Measurements from ENCODE around the gene PSME2.
A peak's percentile ranks its signal among the peaks of the same experiment; 100 is the strongest.

Gene PSME2, protein sequence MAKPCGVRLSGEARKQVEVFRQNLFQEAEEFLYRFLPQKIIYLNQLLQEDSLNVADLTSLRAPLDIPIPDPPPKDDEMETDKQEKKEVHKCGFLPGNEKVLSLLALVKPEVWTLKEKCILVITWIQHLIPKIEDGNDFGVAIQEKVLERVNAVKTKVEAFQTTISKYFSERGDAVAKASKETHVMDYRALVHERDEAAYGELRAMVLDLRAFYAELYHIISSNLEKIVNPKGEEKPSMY

DNA sequence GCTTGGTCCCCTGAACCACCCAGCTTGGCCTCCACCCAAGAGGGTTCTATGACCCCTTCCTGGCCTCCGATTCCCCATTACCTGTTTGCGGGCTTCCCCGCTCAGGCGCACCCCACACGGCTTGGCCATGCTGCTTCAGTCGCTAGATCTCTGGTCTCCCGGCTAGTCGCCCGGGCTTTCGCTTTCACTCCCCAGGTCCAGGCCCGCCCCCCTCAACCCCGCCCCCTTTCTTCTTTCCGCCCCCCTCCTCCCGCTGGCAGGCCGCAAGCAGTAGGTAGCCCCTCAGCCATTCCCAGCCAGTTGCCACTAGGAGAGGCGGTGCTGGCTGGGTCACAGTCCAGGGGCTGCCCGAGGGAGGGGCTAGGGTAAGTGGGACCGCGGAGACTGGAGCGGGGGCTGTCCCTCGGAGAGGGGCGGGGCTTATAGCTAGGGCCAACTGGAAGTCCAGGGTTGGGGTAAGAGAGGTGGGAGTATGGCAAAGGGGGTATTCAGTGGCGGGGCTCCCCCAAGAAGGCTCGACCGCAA is at the start of gene PSME2:
TSS of gene PSME2 (minus strand) at position 158 of the 525 bp plus-strand sequence. CDS start at position 129, 29 bp downstream.
- DNase-seq: peak; percentile 98

DNA sequence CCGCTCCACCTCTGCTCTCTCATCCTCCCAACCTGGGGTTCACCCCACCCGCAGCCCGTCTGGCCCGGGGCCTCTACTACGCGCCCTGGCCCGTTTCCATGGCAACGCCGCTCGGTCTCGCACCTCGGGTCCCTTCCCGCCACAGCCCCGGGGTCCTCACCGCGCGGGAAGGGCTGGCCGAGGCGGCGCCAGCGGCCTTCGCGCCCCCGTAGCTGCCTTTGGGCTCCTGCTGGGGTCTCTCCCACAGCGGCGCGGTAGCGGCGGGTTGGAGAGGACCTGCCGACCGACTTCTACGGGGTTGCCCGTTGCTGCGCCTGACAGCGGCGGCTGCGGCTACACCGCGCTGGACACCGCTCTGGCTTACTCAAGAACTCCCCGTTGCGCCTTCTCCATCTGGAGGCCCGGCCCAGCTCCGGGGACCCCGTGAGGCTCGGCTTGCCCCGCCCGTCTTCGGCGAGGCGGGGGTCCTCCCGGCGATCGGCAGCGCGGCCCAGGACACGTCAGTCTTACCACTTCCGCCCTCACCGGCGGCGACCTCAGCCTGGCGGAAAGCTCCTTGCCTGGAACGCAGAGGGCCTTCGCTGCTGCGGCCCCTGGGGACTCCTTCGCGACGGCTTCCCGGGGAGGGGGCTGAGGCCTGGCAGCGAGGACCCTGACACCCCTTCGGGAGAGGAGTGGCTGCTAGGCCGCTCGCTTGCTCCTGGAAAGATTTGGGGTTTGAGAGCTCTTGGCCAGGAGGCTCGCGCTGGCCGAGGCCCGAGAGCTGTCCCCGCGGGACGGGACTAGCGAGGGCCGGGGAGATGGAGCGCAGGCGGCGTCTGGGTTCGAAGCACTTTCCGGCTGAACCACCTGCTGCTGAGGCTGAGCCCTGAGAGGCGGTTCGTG is 49.0 kb upstream of the PSME2 start, which contains the start of gene TM9SF1:
TSS of gene TM9SF1 (minus strand) at position 256 of the 885 bp plus-strand sequence. CDS start 422 bp downstream, outside the sequence.
- peak; percentile 71 for DNase-seq

DNA sequence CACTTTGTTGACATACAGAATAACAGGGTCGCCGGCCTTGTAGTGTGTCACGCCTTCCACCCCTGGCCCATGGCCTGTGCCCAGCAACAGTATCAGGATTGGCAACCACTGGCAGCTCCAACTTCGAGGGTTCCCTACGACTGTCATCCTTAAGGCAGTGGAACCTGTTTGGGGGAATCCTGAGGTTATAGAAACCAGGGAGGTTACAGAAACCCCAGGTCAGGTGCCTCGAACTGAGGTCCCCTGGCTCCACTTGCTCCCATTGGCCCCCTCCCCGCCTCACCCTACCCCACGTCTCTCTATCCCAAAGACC is 48.4 kb upstream of the PSME2 start:
- no peak for DNase-seq

DNA sequence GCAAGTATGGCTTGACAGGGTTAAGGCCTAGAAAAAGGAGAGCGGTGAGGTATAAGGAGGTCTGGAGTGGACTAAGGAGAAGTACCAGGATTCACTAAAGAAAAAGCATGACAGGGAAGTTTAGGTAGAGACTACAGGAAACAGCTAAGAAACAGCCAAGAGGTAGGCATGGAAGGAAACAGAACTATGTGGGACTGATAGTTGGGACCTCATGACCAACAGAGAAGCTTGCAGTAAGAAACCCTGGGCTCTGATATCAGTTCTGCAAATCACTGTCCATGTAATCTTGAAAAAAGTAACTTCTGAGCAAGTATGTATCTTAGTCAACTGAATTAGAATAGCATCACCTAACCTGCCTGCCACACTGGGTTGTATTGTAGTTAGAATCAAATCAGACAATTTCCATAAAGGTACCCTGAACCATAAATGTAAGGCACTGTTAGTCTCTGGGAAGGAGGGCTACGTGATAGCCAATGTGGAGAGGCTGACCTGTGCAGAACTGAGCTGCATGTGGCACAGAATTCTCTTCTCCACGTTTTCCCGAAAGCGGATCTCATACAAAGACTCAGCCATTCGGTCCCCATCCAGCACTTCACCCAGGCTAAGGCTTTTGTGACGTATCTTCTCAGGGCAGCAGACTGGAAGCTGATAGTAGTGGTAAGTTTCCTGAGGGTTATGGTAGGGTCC is 47.9 kb upstream of the PSME2 start:
- no peak for DNase-seq

DNA sequence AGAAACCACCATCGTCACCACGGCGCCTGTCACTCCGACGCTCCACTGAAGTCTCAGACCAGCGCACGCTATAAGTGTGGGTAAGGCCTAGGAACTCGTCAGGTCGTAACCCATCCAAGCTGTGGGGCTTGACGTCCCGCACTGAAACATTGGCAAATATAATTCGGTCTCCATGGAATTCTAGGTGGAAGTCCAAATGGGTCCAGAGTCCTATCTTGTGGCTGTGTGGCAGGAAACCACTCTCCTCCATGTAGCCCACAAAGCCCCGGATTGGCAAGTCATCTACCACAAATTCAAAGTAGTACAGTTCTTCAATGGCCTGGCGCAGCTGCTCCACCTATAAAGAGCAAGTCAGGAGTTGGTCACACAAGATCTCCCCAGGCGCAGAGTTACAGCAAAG is 46.5 kb upstream of the PSME2 start:
- DNase-seq: no peak

DNA sequence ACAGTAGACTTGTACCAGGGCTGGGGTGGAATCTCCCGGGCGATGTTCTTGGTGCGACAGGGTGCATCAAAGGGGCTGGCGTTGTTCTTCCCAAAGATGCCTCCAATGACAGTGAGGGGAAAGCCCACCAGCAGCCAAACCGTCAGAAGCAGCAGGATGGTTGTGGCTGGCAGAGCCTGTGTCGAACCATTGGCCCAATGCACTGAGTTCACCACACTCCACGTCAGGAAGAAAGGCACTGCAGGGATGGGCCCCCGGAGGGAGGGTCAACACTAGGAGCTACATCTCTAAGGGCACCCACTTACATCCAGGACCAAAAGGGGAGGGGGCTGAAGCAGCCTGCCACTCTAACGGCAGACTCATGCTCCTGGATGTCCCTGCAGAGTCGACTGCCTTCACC is 44.0 kb upstream of the PSME2 start:
- DNase-seq: no peak

DNA sequence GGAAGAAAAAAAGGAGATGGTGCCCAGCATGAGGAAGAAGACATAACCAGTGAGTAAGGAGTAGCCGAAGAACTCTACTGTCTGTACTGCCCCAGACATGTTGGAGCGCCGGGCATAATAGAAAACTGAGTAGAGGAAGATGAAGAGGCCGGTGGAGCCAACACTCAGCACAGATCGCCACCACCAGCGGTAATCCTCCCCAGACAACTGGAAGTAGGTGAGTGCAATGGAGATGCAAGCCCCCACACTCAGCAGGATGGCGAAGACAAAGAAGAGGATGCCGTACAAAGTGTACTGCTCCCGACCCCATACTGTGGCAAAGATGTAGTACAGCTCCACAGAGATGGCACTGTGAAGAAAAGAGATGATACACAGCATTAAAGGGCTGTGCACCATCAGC is 43.0 kb upstream of the PSME2 start:
- DNase-seq: no peak

DNA sequence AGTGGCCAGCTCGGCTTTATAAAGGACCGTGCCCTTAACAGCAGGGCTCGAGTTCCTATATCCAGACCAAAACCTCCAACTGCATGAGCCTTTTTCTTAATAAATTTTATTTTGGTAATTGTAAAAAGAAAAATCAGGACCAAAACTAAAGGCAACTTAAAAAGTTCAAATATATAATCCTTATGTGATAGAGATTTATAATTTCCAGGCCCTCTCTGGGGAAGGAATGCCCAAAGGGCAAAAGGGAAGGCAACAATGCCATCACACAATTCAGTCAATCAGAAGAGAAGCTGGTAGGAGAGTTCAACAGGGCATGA is 42.6 kb upstream of the PSME2 start:
- DNase-seq: no peak

DNA sequence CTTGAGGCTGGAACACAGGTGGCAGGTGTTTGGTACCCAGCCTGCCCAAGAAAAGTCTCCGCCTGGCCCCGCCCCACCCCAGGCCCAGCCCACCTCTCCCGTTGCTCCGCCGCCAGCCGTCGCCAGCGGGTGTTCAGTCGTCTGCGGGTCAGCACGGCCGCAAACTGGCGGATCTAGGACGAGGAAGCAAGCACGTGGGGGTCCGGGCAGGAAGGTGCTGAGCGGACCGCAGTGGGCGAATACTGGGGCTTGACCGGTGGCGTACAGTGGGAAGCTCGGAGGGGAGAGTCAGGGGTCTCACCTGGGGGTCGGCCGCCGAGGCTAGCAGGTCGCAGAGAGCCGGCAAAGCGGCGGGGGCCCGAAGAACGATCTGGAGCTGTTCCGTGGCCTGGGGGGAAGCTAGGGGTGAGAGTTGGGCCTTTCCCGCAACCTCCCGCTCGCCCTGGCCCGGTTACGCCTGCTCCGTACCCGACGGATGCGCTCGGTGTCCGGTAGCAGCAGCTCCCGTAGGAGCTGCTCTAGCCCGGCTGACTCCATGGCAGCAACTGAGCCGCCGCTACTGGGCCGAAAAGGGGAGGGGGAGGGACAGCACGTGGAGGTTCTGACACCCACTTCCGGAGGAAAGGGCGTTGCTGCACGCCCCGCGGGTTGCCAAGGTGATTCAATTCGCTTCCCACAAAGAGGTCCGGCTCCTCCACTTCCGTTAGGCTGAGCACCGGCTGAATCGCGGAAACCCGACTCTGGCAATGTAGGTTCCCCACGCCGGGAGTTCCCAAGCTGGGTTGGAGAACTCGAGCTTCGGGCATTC is 42.0 kb upstream of the PSME2 start, which contains the start of gene IPO4:
TSS of gene IPO4 (minus strand) at position 566 of the 808 bp plus-strand sequence. CDS start at position 537, 29 bp downstream.
- DNase-seq: peak; percentile 96

DNA sequence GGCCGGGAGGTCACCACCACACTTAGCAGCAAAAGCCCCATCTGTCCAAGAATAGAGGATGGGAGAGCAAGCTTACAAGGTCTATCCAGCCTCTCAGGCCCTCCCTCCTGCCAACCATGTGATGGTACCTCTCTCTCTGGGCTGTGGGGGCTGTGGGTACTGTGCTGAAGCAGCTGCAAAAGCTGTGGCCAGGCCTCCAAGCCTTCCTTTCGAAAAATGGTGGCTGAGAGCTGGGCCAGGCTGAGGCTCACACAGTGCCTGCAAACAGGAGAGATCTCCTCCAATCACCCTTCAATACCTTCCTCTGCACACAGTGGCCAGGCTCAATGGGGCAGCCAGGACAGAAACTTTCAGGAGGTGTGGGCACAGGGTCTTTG is 41.1 kb upstream of the PSME2 start:
- no peak for DNase-seq

DNA sequence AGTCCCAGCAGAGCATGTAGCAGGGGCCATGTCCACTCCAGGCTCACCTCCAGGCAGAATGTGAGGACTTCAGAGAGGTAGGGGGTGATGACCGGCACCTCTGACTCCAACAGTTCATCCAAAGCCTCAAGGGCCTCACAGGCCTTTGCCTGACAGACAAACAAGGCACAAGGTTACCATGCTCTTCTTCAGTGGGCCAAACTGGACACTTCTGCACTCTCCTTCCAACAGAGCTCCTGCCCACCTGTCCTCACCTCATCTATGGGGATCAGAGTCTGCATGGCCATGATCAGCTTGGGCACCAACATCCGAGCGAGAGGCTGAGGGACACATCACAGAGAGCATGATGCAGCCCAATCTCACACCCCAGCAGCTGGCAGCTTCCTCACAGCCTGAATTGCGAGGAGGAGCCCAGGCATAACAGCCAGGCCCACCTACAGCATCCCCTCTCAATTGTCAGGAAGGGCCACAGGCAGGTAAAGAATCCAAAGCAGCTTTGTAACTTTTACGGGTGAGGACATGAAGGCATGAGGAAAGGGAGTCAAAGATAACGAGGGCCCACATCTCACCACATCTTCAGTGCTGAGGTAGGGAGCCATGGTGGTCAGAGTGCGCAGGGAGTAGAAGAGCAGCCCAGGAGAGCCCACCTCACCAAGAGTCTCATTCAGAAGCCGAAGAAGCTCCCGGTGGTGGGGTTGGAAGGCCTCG is 40.6 kb upstream of the PSME2 start:
- DNase-seq: no peak

DNA sequence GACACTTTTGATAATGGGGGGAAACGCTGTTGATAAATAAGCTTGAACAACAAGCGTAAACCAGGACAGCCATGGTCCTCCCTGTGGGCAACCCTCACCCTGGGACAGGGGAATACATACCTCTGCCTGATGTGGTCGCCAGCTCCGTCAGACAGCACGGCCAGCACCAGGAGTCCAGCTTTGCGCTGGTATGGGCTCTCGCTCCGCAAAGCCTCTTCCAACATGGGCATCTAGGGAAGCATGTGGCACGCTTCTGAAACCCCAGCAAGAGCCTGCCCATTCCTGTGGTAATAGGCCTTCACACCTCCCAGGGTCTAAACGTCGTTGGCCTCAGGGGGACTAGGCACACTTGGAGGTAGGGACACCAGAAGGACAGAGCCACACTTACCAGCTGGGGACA is 39.3 kb upstream of the PSME2 start:
- DNase-seq: no peak

DNA sequence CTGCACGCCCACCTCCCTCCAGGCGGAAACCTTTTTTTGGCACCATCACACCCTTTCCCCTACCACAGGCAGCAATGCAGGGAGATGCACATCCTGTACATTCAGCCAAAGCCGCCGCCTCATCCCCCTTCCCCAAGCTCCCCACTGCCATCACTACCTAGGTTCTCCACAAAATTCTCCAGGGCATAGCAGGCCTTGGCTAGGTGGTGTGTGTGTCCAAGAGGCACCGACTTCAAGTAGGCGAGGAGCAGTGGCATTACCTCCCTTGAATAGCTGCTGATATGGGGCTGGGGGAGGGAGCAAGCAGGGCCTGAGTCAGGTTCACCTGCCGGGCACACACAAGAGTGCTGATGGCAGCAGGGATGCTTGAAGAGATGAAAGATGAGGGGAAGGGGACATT is 38.6 kb upstream of the PSME2 start:
- DNase-seq: no peak

DNA sequence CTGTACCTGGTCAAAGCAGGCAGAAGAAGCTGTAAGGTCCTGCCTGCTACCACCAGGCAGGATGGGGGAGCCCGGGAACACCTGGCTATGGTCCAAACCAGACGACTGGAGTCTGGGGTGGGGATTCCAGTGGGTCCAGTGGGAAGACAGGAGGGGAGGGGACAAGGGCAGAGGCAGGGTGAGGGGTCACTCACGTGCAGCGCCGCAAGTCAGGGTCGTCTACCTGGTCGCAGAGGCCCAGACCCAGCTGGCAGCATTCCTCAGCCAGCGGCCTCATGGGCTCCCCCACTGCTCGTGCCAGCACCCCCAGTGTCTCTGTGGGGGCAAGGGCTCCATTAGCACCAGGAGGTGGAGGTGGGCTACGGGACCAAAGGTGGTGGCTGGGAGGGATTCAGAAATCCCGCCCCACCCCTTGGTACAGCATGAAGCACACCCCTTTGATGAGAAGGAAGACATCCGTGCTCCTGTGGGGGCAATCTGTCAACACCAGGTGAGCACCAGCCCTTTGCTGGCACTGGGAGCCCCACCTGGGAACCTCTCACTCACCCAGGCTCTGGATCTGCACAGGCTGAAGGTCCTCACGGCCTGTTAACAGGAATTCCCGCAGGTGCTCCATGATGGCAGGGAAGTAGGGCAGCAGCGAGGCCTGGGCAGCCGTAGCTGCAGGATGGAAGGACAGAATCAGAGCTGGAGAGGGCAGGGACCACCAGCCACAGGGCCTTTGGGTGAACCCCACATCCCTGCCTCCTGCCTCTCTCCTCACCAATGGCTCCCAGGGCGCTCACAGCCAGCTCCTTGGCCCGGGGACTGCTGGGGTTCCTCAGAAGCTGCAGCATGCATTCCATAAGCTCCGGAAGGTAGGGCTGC is 37.9 kb upstream of the PSME2 start:
- DNase-seq: no peak

DNA sequence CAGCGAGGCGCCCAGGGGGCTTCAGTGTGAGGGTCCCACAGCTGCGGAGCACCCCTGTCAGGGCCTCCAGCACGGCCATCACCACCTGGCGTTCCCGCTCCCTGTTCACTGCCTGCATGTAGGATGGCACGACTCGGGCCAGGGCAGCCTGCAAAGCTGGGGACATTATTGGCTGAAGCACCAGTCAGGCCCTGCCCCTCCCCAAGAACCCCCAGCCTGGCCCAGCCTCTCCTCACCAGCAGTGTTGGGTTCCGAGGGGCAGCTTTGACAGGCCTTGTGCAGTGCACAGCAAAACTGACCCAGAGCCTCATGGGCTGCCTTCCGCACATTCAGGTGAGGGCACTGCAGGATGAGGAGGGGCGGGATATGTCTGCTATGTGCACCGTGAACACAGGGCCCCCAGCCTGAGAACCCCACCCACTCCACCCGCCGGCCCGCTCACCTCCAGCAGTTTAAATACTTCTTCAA is 36.6 kb upstream of the PSME2 start:
- DNase-seq: no peak

DNA sequence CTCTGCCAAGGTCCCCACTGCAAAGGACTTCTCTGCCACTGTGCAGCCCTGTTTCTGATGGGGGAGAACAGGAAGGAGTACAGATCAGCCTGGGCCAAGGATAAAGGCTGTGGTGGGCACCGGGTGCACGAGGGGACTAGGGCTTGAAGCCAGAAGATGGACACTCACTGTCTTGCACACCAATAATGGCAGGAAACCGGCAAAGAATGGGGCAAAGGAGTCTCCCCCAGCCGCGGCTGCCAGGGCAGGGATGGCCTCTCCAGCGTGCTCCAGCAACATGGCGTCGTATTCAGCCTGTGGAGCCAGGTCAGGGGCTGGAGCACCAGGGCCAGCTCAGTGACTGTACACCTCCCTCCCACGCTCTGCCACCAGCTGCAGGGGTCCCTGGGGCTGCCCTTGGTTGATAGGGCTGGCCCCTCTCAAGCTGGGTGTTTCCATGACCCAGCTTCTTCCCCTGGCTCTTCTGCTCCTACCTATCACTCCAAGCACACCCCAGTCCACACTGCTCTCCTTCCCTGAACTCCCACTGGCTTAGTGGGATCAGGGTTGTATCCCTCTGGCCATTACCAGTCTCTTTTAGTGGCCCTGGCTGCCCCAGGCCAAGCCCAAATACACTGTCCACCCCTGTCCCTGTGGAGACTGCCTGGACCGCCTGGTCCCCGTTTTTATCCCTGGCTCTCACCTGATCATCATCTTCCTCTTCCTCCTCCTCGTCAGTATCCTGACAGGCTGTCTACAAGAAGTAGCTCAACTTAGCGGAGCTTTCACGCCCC is 35.9 kb upstream of the PSME2 start:
- DNase-seq: no peak

DNA sequence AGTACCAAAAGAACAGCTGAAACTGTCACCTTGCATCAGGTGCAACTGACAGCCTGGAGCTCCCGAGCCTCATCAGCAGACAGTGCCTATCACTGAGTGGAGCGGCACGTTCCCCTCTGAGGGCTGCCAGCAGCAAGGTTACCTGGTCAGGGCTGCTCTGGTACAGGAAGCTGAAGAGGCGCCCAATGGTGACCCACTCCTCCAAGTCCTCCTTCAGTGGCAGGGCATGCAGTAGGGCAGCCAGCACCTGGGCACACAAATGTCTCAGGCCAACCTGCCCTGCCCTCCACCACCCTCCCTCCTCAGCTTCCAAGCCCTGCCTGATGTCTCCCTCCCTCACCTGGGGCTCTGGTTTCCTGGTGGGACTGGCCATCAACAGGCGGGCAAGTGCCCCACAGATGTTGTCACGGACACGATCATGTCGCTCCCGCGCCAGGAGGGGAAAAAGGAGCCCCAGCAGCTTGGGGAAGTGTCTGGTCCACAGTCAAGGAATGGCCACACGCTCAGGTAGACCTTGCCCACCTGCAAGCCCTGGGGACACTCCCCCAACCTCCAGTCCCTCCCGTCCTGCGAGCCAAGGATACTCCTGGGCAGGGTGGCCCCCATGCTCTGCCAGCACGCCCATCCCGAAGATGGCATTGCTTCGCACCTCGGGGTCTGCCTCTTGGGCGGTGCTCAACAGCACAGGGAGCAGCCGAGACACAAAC is 35.1 kb upstream of the PSME2 start:
- no peak for DNase-seq

DNA sequence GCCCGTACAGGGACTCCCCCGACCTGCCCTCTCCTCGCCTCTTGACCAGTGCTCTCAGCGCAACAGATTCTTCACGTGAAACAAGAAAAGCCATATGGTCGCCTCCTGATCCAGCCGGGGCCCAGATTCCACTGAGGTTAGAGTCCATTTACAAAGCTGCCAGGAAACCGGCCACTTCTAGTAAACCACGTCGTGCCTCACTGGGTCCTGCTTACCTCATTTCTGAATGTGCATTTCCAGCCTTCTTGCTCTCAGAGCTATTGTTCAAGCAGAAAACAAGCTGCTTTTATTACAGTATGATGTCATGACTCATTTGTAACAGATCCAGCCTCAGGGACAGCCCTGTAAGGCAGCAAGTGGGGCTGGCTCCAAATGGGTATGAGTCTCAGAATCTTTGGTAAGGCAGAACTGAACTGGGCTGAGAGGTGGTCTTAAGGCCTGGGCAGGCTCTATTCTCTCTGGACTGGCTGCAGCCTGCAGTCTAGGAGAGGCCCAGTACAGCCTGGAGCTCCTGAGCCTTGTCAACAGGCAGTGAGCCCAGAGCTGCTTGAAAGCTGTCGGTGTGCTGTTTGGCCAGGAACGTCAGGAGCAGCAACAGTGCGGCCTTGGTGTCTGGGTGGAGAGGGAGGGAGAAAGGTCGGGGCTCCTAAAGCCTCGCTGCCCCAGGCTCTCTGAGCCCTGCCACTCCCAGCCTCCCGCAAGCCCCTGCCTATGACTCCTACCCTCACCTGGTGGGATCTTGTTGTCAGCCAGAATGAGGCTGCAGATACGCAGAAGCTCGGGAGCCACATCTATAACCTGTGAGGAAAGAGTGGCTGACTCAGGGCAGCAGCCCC is 33.8 kb upstream of the PSME2 start:
- DNase-seq: no peak

All from NCI-H1105 (cell line).